GM19372 (cell line): Measurements from ENCODE around the gene OSBPL5.
"Not testable (repeated sequence)": the region's sequence is repeated elsewhere in the genome, so short reads cannot be mapped to it uniquely, and the experiment has no call there.

Experiments
- ATAC-seq: cut with Tn5 transposase; IDR thresholded peaks from one replicate; pipeline ENCODE4 v1.9.1; 2021; ENCODE audit warnings: mild to moderate bottlenecking, low read depth, moderate library complexity; ENCODE audit not compliant: unreplicated experiment

The OSBPL5 gene

DNA sequence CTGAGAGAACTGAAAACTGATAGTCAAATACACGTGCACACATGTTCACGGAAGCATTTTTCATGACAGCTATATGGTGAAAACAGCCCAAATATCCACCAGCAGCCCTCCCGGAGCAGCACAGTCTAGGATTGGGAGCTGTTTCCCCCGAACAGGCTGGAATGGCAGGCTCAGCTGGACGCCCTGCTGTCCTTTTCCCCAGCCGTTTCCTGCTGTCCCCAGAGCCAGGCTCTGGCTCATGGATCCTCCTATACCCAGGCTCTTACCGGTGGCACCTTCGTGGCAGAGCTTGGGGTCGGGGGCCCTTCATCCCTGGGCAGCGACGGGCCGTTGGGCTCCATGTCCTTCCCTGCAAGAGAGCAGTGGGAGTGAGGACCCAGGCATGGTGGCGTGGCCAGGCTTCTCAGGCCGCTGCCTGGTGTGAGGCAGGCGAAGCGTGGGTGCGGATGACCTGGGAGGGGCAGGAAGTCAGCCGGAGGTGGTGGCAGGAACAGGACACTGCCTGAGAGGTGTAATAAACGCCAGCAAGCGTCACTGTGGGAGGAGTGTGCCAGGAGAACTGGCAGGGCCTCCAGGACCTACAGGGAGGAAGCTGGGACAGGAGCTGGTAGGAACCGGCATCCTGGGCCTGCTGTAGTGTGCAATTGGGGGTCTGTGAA, 38.8 kb downstream of the OSBPL5 start:
- ATAC-seq, result no peak

DNA sequence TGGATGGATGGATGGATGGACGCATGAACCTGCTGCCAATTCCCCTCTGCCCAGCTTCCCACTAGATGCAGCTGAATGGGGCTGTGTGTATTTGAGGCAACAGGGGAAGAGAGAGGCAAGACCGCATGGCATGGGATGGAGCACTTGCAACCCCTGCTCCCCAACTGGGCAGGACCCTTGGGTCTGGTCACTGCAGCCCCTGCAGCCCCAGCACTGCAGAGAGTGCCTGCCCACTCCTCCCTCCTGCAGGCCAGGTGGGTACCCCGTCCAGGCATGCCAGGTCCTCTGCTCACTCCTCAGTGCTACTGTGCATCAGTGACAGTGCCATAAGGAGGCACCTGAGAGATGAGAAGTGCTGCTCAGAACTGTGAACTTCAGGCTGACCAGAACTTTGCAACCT, 40.3 kb downstream of the OSBPL5 start:
- ATAC-seq, result no peak

DNA sequence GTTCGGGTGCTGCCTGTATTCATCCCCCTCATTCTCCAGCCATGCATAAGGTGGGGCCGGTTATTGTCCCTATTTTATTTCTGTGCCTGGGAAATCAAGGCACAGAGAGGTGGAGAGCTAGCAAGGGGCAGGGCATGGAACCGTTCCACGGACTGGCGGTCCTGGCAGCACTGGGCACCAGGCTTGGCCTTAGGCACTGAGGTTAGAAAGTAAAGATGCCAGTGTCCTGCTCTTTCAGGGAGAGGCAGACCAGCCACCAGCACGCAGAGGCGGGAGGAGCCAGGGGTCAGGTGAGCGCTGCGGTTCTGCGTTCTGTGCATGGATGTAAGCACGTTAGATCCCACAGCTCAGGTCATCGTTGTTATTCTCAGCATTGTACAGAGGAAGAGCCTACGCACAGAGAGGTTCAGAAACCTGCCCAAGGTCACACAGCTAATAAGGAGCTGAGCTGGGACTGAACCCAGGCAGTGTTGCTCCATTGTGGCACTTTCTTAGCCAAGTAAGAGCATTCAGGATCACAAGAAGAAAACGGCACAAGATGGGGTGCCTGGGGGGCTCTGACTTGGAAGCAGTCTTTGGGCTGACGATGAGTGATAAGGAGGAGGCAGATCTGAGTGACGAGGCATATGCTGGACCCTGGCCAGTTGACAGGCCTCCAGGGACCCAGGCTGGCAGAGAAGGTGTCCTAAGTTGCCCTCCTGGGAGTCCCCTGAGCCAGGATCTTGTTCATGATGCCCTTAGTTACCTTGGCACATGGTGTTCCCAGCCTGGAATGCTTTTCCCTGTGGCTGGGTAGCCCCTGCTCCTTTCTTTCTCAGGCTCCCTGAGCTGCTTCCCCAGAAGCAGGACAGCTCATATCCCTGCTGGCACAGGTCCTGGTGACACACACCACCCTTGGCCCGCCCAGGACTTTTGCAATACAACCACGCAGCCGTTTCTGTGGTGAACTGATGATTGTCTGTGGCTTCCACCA, 41.1 kb downstream of the OSBPL5 start:
- ATAC-seq, result no peak

DNA sequence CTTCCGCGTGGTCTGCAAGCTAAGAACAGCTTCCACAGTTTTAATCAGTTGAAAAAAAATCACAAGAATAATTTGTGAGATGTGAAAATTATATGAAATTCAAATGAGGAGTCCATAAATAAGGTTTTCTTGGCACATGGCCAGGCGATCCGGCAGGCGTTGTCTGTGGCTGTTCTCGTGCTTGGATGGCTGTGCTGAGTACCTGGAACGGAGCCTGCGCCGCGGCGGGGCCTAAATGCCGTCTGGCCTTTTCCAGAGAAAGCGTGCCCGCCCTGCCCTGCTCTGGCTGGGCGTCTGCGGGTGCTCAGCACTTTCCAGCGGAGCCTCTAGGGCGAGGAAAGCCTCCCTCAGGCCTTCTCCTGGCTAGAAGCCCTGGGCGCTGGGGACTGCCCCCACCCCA, 41.8 kb downstream of the OSBPL5 start:
- no peak for ATAC-seq

GRCh38 chr11:3122775-3123201, 42.3 kb downstream of the OSBPL5 start:
- no peak for ATAC-seq

GRCh38 chr11:3121931-3122774, 43.0 kb downstream of the OSBPL5 start:
- ATAC-seq, result no peak

DNA sequence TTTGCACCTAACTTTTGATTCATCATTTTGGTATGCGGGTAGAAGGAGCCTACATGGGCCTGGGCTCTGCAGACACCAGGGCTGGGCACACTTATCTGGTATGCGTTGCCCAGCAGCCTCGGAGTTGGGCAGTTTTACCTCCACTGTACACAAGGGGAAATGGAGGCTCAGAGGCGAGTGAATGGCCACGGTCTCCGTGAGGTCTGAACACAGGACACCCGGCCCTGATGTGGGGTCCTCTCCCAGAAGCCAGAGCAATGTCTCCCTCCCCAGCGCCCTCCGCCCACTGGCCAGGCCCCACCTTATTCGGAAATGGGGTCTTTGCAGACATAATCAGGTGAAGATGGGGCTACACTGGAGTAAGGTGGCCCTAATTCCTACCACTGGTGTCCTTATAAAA, 43.7 kb downstream of the OSBPL5 start:
- no peak for ATAC-seq

DNA sequence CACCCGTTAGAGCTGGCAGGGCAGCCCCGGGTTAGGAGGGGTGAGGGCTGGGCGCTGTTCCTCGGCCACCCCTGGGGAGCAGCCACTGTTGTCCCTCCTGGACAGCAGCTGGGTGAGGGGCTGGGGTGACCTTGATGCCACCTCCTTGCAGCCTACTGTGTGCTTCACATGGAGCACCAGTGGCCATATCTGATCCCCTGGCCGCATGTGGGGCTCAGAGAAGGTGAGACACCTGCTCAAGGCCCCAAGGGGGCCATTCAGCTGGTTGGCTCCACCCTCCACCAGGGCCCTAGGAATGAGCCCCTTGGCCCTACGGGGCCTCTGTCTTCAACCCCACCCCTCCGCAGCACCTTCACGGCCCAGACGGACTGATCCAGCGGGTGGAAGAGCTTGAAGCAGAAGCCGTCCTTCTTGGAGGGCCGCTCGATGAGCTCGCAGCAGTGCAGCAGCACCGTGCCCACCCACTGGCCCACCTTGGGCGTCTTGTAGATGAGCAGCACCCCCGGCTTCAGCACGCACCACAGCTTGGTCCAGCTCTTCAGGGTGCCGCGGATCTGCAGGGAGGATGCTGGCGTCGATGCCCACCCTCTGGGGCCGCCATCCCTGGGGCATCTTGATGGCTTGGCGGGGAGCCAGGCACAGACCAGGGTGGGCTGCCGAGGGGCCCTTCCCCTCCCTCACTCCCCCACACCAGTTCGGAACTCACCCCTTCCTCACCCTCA, 44.9 kb downstream of the OSBPL5 start:
- ATAC-seq, result no peak

DNA sequence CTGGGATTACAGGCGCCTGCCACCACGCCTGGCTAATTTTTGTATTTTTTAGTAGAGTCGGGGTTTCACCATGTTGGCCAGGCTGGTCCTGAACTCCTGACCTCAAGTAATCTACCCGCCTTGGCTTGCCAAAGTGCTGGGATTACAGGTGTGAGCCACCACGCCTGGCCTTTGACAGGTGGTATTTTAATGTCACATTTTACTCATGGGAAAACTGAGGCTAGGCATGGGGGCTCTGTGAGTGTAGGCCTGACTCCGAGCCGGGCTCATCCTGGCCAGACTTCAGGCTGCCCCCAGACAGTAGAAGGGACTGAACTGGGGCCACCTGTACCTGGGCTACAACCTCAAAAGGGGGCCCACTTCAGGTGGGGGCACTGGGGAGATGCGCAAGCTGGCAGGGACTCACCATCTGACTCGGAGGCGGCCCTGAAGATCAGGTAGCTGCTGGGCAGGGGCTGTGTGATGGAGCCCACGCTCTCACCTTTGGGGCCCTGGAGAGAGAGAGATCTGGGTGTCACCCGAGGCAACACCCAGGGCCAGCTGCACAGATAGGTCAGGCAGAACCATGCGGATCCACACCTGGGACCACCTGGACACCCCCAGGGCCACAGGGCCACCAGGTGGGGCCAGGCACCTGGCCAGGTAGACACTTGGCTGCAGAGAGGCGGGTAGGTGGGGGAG, 45.8 kb downstream of the OSBPL5 start:
- no peak for ATAC-seq

DNA sequence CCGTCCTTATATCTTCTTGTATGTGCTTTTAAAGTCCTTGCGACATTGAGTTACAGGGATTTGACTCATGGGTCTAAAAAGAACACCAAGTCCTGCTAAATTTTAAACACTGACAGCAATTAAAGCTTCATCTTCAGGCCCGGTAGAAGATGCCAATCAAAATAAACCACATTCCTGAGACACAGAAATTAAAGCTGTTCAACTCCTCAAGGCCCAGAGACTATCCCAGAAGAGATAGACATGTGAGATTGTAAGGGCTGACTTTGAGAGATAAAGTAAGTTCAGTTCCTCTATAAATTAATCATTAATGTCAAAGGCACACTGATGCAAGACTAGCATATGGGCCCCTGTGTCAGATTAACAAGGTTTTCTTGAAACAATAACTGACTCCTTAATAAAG, 49.8 kb downstream of the OSBPL5 start:
- ATAC-seq, result no peak

DNA sequence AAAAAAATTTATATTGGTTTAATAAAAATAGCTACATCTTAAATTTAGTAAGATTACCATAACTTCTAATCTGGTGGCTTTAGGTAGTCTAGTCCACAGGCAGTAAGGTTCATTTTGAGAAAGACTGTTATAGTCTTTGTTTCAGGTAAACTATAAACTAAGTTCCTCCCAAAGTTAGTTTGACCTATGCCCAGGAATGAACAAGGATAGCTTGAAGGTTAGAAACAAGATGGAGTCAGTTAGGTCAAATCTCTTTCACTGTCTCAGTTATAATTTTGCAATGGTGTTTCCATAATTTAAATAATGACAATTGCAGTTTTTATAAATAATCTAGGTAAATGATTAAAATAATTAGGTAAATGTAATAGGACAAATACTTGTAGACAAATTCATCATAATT, 51.4 kb downstream of the OSBPL5 start:
- ATAC-seq, result not testable (repeated sequence)

DNA sequence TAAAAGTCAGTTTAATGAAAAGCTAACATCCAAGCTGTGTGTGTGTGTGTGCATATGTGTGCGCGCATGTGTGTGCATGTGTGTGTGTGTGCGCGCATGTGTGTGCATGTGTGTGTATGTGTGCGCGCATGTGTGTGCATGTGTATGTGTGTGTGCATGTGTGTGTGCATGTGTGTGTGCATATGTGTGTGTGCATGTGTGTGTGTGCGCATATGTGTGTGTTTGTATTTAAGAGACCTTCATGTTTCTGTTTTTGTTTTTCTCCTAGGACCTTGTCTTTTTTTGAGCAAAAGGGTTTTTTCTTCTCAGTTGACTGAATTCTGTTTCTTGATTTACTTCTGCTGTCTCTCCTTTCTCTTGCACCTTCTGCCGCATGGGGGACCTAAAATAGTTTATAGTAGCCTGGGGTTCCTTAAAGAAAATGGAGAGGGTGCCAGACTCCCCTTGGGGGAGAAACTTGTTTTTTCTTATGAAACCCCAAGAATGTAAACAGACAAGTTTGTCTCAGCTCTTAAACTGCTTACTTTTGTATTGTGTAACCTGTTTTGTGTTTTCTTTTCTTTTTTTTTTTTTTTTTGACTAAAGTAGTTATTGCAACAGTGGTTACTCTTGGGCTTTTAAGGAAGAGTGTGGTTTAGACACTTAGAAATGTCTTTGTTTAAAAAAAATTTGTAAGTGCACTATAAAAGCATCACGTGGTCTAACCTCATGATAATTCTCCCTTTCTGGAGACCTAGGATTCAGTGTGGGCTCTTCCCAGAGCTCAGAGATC, 53.0 kb downstream of the OSBPL5 start:
- no peak for ATAC-seq

GRCh38 chr11:3111466-3111865, 53.6 kb downstream of the OSBPL5 start:
- no peak for ATAC-seq

- ATAC-seq, result no peak
These were observed 55.0 kb downstream of the OSBPL5 start for GRCh38 chr11:3109921-3110706.

DNA sequence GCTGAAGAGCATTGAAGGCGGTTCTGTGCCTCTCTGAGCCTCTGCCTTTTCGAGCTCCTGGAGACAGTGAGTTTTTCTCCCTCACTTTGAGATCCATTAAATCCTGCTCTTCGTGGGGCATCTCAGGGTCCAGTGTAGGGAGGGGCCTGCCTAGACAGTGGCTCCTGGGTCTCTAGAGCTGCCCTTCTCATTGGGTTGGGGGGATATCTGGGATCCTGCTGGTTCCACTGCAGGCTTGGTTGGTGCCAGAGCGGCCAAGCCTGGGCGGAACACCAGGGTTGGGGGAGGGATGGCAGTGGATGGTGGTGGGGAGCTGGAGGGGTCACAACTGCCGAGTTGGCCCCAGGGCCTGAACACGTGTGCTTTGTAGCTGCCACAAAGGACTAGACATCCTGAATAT, 55.7 kb downstream of the OSBPL5 start:
- no peak for ATAC-seq

- no peak for ATAC-seq
These were observed 56.9 kb downstream of the OSBPL5 start for GRCh38 chr11:3108183-3108721.

GRCh38 chr11:3107608-3108182, 57.4 kb downstream of the OSBPL5 start:
- no peak for ATAC-seq
